Osteoblast (primary cell): ENCODE data around the gene IL7R. TPM values are rescaled to one million over a fixed set of nuclear protein-coding genes. Genes with fewer than 3 reads are reported as not detected.

ENCODE experiments used
- DNase-seq: peaks from one replicate; pipeline ENCODE4 v3.0.0; 2011; ENCODE audit warnings: low spot score, mixed read lengths; ENCODE audit not compliant: insufficient read length; ENCODE audit errors: missing footprints
- H2AFZ ChIP-seq: 2 replicates; pipeline ENCODE4 v1.6.0; 2011; ENCODE audit warnings: mild to moderate bottlenecking, low read length
- H3K27ac ChIP-seq: 2 replicates; pipeline ENCODE4 v1.5.1; 2011; ENCODE audit warnings: mild to moderate bottlenecking, low read depth, low read length, moderate library complexity
- H3K27me3 ChIP-seq: 2 replicates; pipeline ENCODE4 v1.6.0; 2012; ENCODE audit warnings: mild to moderate bottlenecking, control low read depth, inconsistent platforms, low read length, moderate library complexity; ENCODE audit not compliant: insufficient read depth
- H3K36me3 ChIP-seq: 2 replicates; pipeline ENCODE4 v1.5.1; 2011; ENCODE audit warnings: mild to moderate bottlenecking, low read length, control low read depth, moderate library complexity; ENCODE audit not compliant: insufficient read depth
- H3K4me1 ChIP-seq: 2 replicates; pipeline ENCODE4 v1.5.1; 2011; ENCODE audit warnings: mild to moderate bottlenecking, low read length, control low read depth, moderate library complexity; ENCODE audit not compliant: insufficient read depth
- H3K4me2 ChIP-seq: 2 replicates; pipeline ENCODE4 v1.6.0; 2011; ENCODE audit warnings: mild to moderate bottlenecking, low read length; ENCODE audit not compliant: insufficient read depth
- H3K4me3 ChIP-seq: fragments of 200-600 bp; sonication (generic); 3 replicates; pipeline ENCODE4 v1.5.1; 2012; ENCODE audit warnings: mild to moderate bottlenecking, low read length, inconsistent platforms; ENCODE audit not compliant: insufficient read depth
- H3K79me2 ChIP-seq: 2 replicates; pipeline ENCODE4 v1.6.0; 2012; ENCODE audit warnings: mild to moderate bottlenecking, low read length, control low read depth, inconsistent platforms; ENCODE audit not compliant: insufficient read depth
- H3K9me3 ChIP-seq: 2 replicates; pipeline ENCODE4 v1.5.1; 2011; ENCODE audit warnings: low read depth, low read length, control low read depth
- H4K20me1 ChIP-seq: 2 replicates; pipeline ENCODE4 v1.6.0; 2012; ENCODE audit warnings: mild to moderate bottlenecking, low read length, control low read depth; ENCODE audit not compliant: insufficient read depth
- CTCF ChIP-seq: IDR thresholded peaks from 2 replicates; pipeline ENCODE4 v1.5.1; 2011; ENCODE audit warnings: mild to moderate bottlenecking, low read depth, low read length, moderate library complexity; ENCODE audit errors: extremely low read depth
- total RNA-seq: library from RNA; depleted of rRNA; stranded (reverse); fragments of >200 nt; gene quantifications from 2 replicates; pipeline ENCODE4 v1.2.3, GENCODE V29; 2012

IL7R gene
- total RNA-seq, 1 donor, result 2.2 TPM

- no peak overlapping the region for H2AFZ ChIP-seq
- H3K4me1 ChIP-seq, result peaks cover 22% of the 10 kb centered on the region
- no peak overlapping the region for H3K4me2 ChIP-seq
- TF ChIP-seq CTCF, result no peak
- no peaks in the 10 kb centered on the region for H4K20me1 ChIP-seq
- H3K27me3 ChIP-seq, result no peaks in the 10 kb centered on the region
- H3K79me2 ChIP-seq, result no peaks in the 10 kb centered on the region
- DNase-seq, result no peak
- H3K9me3 ChIP-seq, result no peaks in the 10 kb centered on the region
- no peaks in the 10 kb centered on the region for H3K36me3 ChIP-seq
- H3K4me3 ChIP-seq, result no peak overlapping the region
- no peak overlapping the region for H3K27ac ChIP-seq
These were observed 8.7 kb upstream of the IL7R start for GRCh38 chr5:35847961-35848360.

GRCh38 chr5:35849860-35850259 lies 6.8 kb upstream of the IL7R start:
- Histone ChIP-seq H3K27ac (no peak overlapping the region), H2AFZ (no peak overlapping the region)
- no peak for DNase-seq

GRCh38 chr5:35850967-35851680 lies 5.6 kb upstream of the IL7R start:
- DNase-seq, result peak; percentile 43
- peaks cover 37% of the 10 kb centered on the region for H3K4me1 ChIP-seq
- no peaks in the 10 kb centered on the region for H4K20me1 ChIP-seq
- peak overlapping the region; percentile 92 for H2AFZ ChIP-seq
- H3K4me3 ChIP-seq, result peak overlapping the region; percentile 71
- no peaks in the 10 kb centered on the region for H3K9me3 ChIP-seq
- peak overlapping the region; percentile 50 for H3K27ac ChIP-seq
- no peaks in the 10 kb centered on the region for H3K27me3 ChIP-seq
- no peaks in the 10 kb centered on the region for H3K79me2 ChIP-seq
- TF ChIP-seq CTCF, result no peak
- no peaks in the 10 kb centered on the region for H3K36me3 ChIP-seq
- H3K4me2 ChIP-seq, result peak overlapping the region; percentile 87

More at GRCh38 chr5:35849860-35850259, 6.8 kb upstream of the IL7R start:
- Histone ChIP-seq H4K20me1 (no peaks in the 10 kb centered on the region), H3K4me2 (no peak overlapping the region), H3K9me3 (no peaks in the 10 kb centered on the region), H3K36me3 (no peaks in the 10 kb centered on the region), H3K4me3 (no peak overlapping the region), H3K4me1 (peaks cover 25% of the 10 kb centered on the region), H3K79me2 (no peaks in the 10 kb centered on the region), H3K27me3 (no peaks in the 10 kb centered on the region)
- no peak for TF ChIP-seq CTCF

- Histone ChIP-seq H3K4me3 (peak overlapping the region; percentile 71), H3K4me2 (peak overlapping the region; percentile 87), H3K79me2 (no peaks in the 10 kb centered on the region), H2AFZ (peak overlapping the region; percentile 57), H3K27ac (peak overlapping the region; percentile 62), H3K4me1 (peaks cover 47% of the 10 kb centered on the region), H3K9me3 (no peaks in the 10 kb centered on the region), H3K36me3 (no peaks in the 10 kb centered on the region), H4K20me1 (no peaks in the 10 kb centered on the region), H3K27me3 (no peaks in the 10 kb centered on the region)
- DNase-seq, result peak; percentile 49
- TF ChIP-seq CTCF, result peak; percentile 50
These were observed 4.5 kb upstream of the IL7R start for GRCh38 chr5:35852084-35852734.
